GM21515 (cell line): Measurements from ENCODE around the gene SDC4.

Experiments
- ATAC-seq: cut with Tn5 transposase; IDR thresholded peaks from one replicate; pipeline ENCODE4 v1.9.1; 2021; ENCODE audit not compliant: unreplicated experiment

Gene SDC4

DNA sequence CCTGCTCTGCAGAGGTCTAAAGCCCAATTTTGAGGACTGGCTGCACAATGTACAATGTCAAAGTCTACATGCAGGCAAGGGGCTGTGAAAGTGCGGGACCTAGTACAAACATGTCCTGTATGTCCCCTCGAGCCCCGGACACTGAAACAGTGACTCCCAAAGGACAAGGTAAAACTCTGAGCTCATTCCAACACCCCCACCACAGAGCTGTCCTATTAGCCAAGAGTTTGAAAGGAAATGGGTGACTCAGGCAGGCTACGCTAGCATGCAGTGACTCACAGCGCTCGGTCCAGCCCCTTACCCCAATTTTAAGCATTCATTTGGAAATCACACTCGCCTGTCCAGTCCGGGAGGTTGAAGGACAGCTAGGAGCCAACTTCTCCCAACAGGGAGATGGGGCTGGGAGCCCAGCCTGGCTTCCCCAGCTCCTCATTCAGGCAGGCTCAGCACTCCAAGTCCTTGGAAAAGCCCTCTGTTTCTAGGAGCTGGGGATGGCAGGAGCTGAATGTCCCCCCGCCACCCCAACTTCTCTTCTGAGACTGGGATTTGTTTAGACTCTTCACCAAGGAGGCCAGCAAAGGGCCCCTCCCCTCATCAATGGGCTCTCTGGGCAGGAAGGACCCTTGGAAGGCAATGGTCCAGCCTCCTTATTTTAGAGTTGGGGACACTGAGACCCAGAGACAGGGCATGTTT, 3.9 kb downstream of the SDC4 start:
- no peak for ATAC-seq

DNA sequence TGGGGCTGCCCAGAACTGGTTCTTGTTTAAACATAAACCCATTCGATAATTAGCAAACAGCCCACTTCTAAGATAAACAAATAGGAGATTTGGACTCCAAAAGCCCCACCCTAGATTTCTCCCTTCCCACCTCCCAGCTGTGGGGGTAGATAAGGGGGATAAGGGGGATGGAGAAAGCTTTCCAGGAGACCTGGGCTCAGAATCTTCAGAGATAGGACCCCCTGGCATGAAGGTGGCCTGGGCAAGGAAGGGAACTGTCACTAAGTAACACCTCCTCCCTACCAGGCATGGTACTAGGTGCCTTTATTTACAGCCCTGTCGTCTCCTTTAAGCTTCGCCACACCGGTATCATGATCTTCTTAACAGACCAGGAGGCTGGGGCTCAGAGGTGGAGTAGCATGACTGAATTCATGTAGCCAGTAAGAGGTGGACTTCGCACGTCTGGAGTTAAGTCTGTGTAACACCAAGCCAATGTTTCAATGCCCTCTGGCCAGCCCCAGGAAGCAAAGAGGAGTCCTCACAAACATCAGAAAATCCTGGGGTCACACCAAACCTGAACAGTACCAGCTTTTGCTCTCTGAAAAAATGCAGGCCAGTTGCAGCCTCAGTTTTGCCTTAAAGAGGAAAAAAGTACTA, 4.6 kb downstream of the SDC4 start:
- no peak for ATAC-seq

DNA sequence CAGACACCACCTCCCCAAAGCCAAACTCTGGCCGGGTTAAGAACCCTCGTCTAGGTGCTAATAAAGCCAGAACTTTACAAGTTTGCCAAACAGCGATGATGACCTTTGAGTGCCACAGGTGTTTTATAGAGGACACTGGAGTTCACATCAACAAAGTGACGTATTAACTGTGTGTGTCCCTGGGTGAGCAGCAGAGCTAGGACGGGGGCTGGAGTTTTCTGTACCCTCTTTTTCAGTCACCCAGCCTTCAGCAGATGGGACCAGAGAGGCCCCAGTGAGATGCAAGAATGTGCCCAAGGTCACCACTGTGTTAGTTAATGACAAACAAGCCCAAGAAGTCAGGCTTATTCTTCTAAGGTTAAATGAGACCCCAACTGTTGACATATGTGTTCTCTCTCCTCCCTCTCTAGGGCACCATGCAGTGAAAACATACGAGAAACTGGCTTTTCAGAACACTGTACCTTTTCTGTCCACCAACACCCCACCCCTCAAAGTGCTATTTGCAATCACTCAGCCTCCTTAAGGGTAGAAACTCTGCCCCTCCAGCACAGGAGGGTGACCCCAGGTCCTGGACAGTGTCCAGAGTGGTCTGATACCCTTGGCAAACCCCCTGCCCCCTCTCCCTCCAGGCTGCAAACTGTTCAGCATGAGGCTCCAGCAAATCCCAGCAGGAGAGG, 5.2 kb downstream of the SDC4 start:
- ATAC-seq, result no peak

DNA sequence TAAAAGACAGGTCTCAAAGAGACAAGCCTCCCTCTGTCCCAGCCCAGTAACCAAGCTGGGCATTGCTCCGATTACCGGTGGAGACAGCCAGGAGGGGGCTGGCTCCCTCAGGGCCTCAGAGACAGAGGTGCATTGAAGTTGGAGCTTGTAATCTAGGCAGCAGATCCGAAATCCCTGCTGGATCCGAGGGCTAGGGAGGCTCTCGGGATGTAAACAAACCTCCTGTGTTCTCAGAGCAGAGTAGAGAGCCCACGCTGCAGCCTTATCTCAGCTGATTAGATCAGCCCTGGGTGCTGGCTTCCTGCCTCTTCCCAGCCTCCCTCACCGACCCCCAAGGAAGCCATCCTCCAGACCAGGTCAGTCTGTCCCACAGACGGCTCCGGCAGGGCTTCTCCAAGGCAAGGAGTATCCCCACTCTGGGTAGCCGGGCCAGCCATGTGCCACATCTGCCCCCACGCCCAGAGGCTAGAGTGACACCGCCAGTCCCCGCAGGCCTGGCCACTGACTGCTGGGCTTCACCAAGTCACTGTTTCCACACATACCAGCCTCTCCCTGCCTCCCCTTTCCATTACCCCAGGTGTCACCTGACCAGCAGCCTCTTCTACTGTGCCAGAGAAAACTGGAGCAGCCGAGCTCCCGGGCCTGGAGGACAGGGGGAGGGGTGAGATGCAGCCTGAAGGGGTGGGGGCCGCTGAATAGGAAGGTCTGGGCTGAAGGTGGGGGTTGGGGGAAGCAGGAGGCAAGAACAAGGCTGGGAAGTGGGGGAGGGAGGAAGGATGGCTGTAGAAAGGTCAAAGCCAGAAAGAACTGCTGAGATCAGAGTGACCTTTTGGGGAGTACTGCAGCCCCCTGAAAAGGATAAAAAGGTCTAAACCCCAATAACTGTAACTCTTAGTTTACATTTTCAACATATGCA, 6.0 kb downstream of the SDC4 start:
- no peak for ATAC-seq

DNA sequence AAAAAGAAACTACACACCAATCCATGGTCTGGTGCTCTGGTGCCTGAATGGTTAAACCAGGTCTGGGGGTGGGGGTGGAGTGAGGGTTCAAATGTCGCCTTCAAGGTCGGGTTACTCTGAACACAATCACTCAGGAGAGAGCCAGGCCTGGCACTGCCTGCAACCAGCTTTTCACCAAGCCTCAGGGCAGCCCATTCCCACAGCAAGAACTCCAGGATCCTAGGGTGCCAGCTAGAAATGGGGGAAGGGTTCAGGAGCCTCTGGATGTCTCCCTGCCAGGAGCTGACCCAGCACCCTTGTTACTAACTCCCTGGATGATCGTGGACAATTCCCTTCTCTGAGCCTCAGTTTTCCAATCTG, 6.7 kb downstream of the SDC4 start:
- ATAC-seq, result no peak

DNA sequence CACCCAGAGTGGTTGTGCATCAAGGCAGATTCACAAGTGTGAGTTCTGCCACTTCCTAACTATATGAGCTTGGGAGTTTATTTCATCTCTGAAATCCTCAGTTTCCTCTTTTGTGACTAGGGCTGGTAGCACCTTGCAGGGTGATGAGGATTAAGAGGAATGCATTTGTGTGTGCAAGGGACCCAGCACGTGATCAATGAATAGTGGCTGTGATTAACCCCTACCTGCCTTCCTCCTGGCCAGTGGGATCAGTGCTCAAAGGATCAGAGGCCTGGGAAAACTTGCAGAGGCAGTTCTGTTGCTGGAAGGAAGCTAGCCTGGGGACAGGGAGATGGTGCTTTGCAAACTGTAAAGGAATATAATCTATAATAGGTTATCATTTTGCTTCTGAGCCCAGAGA, 7.3 kb downstream of the SDC4 start:
- ATAC-seq, result no peak

DNA sequence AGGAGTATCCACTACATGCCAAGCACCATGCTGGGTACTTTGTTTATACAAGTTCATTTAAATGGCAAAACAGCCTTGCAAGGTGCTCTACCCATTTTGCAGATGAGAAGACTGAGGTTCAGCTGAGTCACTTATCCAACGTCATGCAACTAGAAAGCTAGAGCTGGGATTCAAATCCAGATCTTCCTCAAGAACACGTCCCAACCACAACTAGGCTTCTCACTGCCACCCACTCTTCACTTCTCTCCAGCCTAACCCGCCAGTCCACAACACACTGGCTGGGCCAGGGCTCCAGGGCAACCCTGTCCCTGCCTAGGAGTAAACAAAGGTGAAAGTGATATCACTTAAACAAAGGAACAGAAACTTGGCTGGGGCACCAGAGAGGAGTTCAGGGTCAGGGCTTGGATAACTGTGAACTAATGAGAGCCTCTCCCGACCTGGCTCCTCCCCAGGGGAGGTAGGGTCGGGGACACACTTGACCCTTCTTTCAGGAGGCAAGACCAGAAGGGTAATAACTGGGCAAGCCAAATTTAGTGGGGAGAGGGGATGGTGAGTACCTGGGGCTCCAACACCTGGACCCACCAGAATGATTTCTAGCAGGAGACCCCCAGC, 7.9 kb downstream of the SDC4 start:
- no peak for ATAC-seq

DNA sequence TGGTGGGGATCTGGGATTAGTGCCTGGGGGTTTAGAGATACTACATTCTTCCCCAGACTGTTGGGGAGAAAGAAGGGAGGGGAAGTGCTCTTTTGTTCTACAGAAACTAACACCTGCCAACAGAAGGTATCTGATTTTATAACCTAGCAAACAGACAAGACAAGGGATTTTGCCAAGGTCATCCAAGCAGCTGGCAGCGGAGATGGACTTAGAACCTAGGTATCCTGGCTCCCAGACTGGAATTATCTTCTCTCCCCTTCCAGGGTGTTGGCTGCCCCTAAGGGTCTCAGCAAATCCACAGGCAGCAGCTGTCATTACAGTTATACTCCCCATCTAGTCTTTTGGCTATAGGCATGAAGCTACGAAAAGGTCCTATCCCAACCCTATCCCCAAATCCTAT, 8.4 kb downstream of the SDC4 start:
- ATAC-seq, result no peak

DNA sequence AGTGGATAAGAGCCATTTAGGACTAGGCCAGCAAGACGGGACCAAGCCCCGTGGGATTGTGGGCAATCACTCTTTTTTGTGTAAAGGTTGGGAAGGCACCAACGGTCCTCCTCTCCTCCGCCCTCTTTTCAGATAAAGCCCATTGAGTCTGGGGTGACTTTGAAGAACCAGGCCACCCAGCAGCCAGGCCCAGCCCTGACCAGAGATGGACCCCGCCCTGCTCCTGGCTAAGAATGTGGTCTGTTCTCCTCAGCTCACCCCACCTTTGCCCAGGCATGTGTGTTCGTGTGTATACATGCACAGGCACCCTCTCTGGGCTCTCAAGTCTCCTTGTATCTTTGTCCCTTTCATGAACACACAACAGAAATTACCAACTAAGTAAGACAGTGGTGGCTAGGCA, 9.1 kb downstream of the SDC4 start:
- no peak for ATAC-seq

DNA sequence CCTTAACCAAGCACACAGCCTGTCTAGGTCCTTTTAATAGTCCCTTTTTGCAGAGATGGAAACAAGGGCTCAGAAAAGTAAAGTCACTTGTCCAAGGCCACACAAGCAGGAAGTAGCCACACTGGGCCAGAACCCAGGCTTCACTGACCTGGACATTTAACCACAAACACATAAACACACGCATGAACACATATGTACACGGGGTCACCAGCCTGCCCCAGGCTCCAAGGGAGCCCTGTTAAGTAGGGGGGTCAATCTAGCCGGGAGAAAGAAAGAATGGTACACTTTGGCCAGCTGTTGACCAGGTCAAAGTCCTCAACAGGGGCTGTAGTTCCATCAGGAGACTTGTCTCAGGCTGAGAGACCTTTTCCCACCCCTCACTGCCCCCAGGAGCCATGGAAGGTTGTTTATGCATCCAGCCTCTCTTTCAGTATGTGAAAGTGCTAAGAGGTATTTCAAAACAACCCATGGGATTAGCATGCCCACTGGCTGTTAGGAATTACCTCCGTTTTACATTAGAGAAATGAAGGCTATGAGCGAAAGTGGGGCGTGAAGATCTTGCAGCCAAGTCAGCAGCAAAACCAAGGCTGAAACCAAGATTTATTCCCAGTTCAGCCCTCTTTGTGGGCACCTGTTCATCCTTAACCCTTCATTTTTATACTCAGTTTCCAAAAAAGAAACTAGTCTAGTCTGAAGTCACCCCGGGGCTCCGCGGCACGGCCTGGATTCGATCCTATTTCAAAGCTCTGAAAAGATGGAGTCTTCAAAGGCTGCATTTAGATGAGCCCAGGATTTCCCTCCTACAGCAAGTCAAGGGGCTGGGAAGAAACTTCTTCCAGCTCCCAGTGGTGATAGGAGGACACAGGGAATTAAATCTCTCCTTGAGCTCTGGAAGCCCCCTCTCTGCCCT, 9.8 kb downstream of the SDC4 start:
- no peak for ATAC-seq

DNA sequence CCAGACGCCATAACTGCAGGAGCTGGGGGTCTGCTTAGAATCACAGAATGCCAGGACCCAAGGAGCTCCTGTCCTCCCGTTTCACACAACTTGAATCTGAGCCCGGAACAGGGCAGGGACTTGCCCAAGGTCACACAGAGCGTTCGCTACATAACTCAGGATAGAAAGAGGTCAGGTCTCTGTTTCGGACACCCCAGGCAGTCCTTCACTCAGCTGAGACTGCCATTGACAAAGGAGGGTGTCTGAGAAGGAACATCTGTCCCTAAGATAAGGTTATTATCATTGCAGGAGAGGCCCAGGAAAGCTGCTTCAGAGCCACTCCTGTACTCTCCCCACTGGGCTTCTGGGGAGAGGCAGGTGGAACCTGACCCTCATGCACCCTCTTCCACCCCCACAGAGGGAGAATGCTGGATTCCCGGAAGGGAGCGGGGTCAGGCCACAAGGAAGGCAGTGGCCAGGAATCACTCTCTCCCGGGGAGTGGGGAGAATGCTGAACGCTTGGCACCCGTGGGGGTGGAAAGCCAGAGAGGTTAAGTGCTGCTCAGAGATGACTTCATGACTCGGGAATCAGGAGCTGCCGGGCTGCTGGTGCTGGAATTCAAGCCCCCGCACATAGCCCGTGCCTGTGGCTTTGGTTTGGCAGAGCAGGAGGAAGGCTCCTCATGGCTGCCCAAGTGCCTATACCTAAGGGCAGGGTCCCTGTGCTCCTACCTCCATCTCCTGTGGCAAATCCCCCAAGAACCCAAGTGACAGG, 10.7 kb downstream of the SDC4 start:
- no peak for ATAC-seq

DNA sequence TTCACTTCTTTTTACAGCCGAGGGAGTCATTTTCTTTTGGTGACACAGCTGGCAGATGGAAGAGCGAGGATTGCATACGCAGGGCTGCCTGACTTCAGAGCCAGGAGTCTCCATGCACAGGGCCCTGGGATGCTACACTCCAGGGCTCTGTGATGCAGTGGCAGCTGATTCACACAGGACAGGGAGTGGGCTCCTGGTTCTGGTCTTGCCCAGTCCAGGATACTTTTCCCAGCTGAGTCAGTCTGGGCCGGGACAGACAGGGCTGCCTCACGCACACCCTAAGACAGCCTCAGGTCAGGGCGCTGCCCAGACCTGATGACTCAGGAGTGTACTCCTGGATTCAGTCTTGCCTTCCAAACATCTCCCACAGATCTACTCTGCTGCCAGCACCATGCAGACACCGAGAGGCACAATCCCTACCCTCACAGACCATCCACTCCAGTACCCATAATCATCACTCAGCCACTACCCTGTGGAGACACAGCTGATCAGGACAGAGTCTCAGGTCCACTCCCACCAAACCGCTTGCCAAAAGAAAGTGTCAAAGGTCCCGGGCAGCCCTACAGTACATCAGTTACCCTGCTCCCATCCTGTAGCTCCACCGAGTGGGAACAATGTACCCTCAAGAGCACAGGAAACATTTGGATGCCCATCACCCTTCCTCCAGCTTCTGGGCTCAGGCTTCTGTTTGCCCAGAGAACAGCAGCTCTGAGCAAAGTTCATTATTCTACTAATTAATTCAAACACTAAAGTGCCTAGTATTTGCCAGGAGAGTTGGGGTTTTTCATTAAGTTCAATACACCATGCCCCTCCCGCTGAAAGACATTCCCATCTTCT, 11.5 kb downstream of the SDC4 start:
- no peak for ATAC-seq

DNA sequence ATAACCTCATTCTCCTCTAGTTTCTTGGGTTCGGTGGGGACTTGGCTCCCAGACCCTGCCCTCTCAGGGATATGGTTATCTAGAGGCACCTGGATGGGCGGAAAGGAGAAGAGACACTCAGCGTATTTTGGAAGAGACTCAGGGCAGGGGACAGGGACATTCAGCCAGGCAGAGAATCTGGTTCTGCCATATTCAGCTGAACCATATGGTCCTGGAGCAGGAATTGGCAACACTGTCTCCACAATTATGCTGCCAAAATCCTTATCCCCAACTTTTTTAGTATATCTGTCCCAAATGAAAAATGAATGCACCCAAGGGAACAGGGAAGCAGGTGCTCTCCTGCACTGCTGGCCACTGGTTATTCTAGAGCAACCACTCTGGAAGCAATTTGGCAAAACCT, 17.7 kb downstream of the SDC4 start:
- no peak for ATAC-seq

DNA sequence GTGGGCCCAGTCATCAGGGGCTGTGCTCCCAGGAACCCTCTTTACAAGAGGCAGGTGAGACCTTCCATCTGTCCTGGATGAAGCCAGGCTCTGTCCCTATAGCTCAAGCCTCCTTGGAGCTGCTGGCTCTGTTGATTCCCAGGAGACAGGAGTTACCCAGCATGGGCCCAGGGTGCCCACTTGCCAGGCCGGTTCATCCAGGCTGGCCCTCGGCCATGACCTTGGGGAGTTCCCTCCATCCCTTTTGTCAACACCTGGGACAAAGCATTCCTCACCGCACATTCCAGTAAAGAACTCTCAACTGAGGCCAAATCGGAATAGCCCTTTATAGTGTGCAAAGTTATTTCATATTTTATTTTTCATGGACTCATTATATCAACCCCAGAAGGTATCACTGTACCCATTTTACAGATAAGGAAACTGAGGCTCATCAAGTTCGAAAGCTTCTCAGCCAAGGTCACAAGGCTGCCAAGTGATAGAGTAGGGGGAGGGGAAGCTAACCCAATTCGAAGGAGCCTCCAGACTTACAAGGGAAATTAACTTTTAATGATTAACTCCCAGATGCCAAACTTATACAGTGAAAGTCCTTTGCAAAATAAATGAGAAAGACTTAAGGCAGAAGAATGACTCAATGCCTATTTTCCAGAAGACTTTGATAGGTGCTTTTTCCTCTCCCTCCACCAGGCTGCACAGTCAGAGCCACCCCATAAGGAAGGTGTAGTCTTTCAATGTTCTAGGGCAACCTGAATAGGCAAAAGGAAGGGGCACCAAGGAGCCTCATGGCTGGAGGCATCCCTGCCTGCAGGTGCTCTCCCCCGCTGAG, 18.5 kb downstream of the SDC4 start:
- no peak for ATAC-seq

DNA sequence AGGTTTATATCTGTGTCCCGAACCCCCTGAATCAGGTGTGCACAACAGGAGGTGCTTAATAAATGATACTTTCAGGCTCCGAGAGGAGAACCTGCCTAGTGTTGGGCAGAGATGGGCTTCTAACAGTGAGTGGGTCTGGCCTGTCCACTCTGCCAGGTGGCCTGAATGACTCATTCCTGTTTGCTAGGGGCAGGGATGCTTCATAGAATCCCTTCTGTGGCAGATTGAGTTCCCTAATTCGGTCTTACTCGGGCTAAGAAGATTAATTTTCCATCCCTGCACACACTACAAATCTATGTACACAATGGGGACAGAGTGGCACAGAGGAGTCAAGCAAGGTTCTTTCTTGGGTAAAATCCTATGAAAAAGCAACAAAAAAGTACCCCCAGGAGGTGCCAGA, 19.8 kb downstream of the SDC4 start:
- ATAC-seq, result no peak

DNA sequence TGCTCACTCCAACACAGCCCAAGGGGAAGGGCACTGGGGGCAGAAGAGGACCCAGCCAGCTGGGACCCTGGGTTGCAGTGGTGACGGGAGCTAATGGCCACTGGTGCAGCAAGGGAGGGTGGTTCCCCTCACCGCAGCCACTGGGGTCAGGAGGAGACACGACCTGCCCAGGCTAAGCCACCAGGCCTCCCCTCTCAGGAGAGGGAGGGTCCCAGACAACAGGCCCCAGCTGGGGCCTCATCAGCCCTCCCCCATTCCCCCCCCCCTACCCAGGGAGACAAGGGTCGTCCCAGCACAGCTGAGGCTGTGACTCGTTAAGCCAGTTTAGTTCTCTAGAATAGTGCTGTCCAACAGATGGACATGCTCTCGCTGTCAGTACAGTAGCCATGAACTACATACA, 22.9 kb downstream of the SDC4 start:
- no peak for ATAC-seq

DNA sequence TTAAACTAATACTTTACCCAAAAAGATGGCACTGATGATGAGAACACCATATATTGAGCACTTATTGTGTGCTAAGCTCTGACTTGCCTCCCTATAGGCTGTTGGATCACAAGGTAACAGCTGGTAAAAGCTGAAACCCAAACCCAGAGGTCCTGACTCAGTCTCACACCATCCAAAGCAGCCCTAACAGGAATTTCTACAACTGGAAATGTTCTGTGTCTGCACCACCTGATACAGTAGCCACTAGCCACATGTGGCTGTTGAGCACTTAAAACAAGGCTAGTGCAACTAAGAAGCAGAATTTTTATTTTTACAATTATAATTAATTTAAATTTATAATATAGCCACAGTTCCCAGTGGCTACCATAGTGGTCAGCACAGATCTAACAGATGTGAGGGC, 24.5 kb downstream of the SDC4 start:
- no peak for ATAC-seq

DNA sequence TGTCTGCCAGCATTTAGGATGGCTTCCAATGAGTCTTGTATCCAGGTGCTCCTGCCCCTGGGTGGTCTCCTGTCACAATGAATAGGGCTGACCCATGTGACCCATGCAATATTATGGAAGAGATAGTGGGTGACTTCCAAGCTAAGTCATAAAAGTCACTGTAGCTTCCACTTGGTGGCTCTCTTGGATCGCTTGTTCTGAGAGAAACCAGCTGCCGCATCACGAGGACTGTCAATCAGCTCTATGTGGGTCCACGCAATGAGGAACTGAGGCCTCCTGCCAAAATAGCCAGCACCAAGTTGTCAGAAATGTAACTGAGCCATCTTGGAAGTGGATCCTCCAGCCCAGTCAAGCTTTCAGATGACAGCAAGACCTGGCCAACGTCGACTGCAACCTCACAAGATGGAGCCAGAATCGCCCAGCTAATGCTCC, 25.3 kb downstream of the SDC4 start:
- no peak for ATAC-seq
